DND-41 (cell line): ENCODE results near the gene TBC1D7.

Source experiments
- ATAC-seq: fragments of 200-7000 bp; cut with Tn5 transposase; 3 replicates; pipeline ENCODE4 v1.9.1; 2021; ENCODE audit warnings: low read depth; ENCODE audit not compliant: insufficient read depth
- DNase-seq: peaks from one replicate; pipeline ENCODE4 v3.0.0-alpha.2; 2020
- H2AFZ ChIP-seq: 2 replicates; pipeline ENCODE4 v1.6.0; 2012; ENCODE audit warnings: low read depth, low read length
- H3K27ac ChIP-seq: 2 replicates; pipeline ENCODE4 v1.5.1; 2012; ENCODE audit warnings: low read length, inconsistent platforms
- H3K27me3 ChIP-seq: fragments of 200-600 bp; sonication (generic); 2 replicates; pipeline ENCODE4 v1.6.0; 2012; ENCODE audit warnings: low read length, mild to moderate bottlenecking, inconsistent platforms; ENCODE audit not compliant: insufficient read depth, poor library complexity
- H3K36me3 ChIP-seq: 2 replicates; pipeline ENCODE4 v1.5.1; 2012; ENCODE audit warnings: low read length, inconsistent platforms; ENCODE audit not compliant: insufficient read depth
- H3K4me1 ChIP-seq: 2 replicates; pipeline ENCODE4 v1.5.1; 2012; ENCODE audit warnings: mild to moderate bottlenecking, low read length; ENCODE audit not compliant: insufficient read depth
- H3K4me2 ChIP-seq: 2 replicates; pipeline ENCODE4 v1.6.0; 2012; ENCODE audit warnings: mild to moderate bottlenecking, moderate library complexity, low read length, inconsistent platforms; ENCODE audit not compliant: insufficient read depth
- H3K4me3 ChIP-seq, 2 experiments: fragments of 200-600 bp in 1 of 2; shearing (Covaris generic) in 1 of 2; 2 replicates each; pipeline ENCODE4 v1.5.1; 2012 to 2016; ENCODE audit warnings: inconsistent platforms in 2 of 2, low read length in 2 of 2, mild to moderate bottlenecking in 2 of 2, low read depth in 1 of 2, moderate library complexity in 1 of 2
- H3K79me2 ChIP-seq: 2 replicates; pipeline ENCODE4 v1.6.0; 2012; ENCODE audit warnings: low read length, inconsistent platforms; ENCODE audit not compliant: insufficient read depth
- H3K9ac ChIP-seq: 2 replicates; pipeline ENCODE4 v1.6.0; 2012; ENCODE audit warnings: low read depth, mild to moderate bottlenecking, inconsistent platforms, low read length, moderate library complexity
- H3K9me3 ChIP-seq: 2 replicates; pipeline ENCODE4 v1.5.1; 2012; ENCODE audit warnings: low read length, moderate library complexity, mild to moderate bottlenecking, inconsistent platforms; ENCODE audit not compliant: insufficient read depth, severe bottlenecking
- H4K20me1 ChIP-seq: 2 replicates; pipeline ENCODE4 v1.6.0; 2012; ENCODE audit warnings: low read length; ENCODE audit not compliant: insufficient read depth
- CTCF ChIP-seq: IDR thresholded peaks from 2 replicates; pipeline ENCODE4 v1.5.1; 2012; ENCODE audit warnings: borderline replicate concordance, low read length, moderate library complexity, mild to moderate bottlenecking; ENCODE audit not compliant: poor library complexity, severe bottlenecking; ENCODE audit errors: extremely low read depth
- EZH2 ChIP-seq: IDR thresholded peaks from 3 replicates; pipeline ENCODE4 v1.6.1; 2012; ENCODE audit warnings: borderline replicate concordance, low read depth, mild to moderate bottlenecking, moderate library complexity, low read length, inconsistent platforms; ENCODE audit not compliant: severe bottlenecking

The TBC1D7 gene

DNA sequence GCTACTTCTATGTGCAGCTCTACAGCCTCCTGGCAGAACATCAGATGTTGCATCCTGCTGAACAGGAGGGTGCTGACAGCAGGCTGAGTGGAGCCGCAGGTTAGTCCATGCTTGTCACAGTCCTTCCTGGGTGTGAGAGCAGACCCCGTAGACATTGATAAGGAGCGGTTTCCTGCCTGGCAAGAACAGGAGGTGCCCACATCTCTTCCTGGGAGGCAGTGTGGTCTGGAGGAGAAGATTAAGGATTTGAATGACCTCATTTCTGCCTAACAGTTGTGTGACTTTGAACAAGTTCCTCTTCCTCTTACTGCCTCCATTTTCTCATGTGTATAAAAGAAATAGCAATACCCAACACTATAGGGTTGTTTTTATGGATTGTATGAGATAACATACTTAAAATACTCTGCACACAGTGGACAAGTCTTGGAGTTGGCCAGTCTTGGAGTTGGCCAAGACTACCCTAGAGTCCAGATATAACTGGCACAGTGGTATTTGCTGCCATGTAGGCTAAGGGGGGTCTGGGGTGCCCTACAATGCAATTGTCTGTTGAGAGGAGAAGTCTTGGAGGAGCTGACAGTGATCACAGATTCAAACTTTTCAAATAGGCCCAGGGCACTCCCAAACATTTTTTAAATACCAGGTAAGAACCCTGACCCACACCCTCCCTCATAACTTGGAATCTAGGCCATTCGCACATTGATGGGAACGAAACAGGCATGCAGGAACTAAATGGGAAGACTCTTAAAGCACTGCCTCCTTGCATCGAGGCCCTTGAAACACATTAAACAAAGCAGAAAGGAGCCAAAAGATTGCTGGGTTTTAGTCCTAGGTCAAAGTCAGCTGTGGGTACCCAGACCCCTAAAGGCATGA lies 32.6 kb upstream of the TBC1D7 start:
- H3K9me3 ChIP-seq: no peaks in the 10 kb centered on the region
- H3K9ac ChIP-seq: no peak overlapping the region
- H2AFZ ChIP-seq: no peak overlapping the region
- no peak overlapping the region for H3K27ac ChIP-seq
- no peak overlapping the region for H3K4me3 ChIP-seq
- no peak for DNase-seq
- H3K36me3 ChIP-seq: peaks cover 7% of the 10 kb centered on the region; the same call in 1 of the 2 replicates
- H4K20me1 ChIP-seq: no peaks in the 10 kb centered on the region
- no peaks in the 10 kb centered on the region for H3K79me2 ChIP-seq
- no peaks in the 10 kb centered on the region for H3K27me3 ChIP-seq
- H3K4me2 ChIP-seq: no peak overlapping the region
- H3K4me1 ChIP-seq: peaks cover 11% of the 10 kb centered on the region
- TF ChIP-seq CTCF (no peak), EZH2 (no peak)
- no peak for ATAC-seq

- no peak overlapping the region for H3K4me3 ChIP-seq
- no peak overlapping the region for H3K9ac ChIP-seq
- H3K79me2 ChIP-seq: no peaks in the 10 kb centered on the region
- no peaks in the 10 kb centered on the region for H4K20me1 ChIP-seq
- DNase-seq: no peak
- H3K4me2 ChIP-seq: no peak overlapping the region
- no peak for TF ChIP-seq EZH2
- TF ChIP-seq CTCF: no peak
- H3K27ac ChIP-seq: no peak overlapping the region
- no peaks in the 10 kb centered on the region for H3K27me3 ChIP-seq
- H3K4me1 ChIP-seq: peaks cover 24% of the 10 kb centered on the region
- ATAC-seq: no peak
- H3K9me3 ChIP-seq: no peaks in the 10 kb centered on the region
- no peaks in the 10 kb centered on the region; the same call in 1 of the 2 replicates for H3K36me3 ChIP-seq
- H2AFZ ChIP-seq: no peak overlapping the region
These were observed 30.9 kb upstream of the TBC1D7 start for GRCh38 chr6:13359287-13359686.

DNA sequence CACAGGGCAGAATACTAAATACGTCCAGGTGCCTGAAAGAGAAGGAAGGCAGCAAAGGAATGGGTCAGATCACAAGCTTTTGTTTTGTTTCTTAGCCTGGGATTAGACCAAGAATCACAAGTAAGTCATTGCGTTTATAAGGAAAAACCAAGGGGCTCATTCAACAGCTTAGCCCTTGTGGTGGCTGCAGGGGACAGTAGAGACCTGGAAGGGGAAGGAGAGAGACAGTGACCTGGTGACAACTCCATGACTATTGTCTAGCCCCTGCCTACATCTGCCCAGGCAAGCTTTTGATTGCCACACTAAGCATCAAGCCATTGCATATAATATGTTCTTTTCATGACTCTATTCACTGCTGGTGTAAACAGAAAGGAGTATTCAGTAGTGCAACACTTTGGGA lies 30.2 kb upstream of the TBC1D7 start:
- no peak overlapping the region for H3K9ac ChIP-seq
- H3K79me2 ChIP-seq: no peaks in the 10 kb centered on the region
- no peak overlapping the region for H2AFZ ChIP-seq
- no peak overlapping the region for H3K27ac ChIP-seq
- peaks cover 24% of the 10 kb centered on the region for H3K4me1 ChIP-seq
- H3K36me3 ChIP-seq: no peaks in the 10 kb centered on the region; the same call in 1 of the 2 replicates
- H3K4me3 ChIP-seq: no peak overlapping the region
- TF ChIP-seq CTCF (no peak), EZH2 (no peak)
- no peak for DNase-seq
- no peaks in the 10 kb centered on the region for H3K9me3 ChIP-seq
- H3K4me2 ChIP-seq: no peak overlapping the region
- no peak for ATAC-seq
- H3K27me3 ChIP-seq: no peaks in the 10 kb centered on the region
- H4K20me1 ChIP-seq: no peaks in the 10 kb centered on the region
